Mucosa of stomach (tissue), 1 donor: Measurements from ENCODE around the gene TEX2.

Source experiments
- H3K27me3 ChIP-seq: one replicate; pipeline ENCODE4 v1.7.0; 2013; ENCODE audit warnings: mild to moderate bottlenecking, low read length; ENCODE audit not compliant: control insufficient read depth, insufficient read depth
- H3K36me3 ChIP-seq: one replicate; pipeline ENCODE4 v1.7.0; 2013; ENCODE audit warnings: low read length; ENCODE audit not compliant: control insufficient read depth, insufficient read depth
- H3K4me1 ChIP-seq: one replicate; pipeline ENCODE4 v1.7.0; 2013; ENCODE audit warnings: mild to moderate bottlenecking, low read length; ENCODE audit not compliant: control insufficient read depth, insufficient read depth
- H3K4me3 ChIP-seq: one replicate; pipeline ENCODE4 v1.7.0; 2013; ENCODE audit warnings: low read length
- H3K9ac ChIP-seq: one replicate; pipeline ENCODE4 v1.7.0; 2013; ENCODE audit warnings: mild to moderate bottlenecking, low read length, moderate library complexity
- H3K9me3 ChIP-seq: one replicate; pipeline ENCODE4 v1.7.0; 2013; ENCODE audit warnings: mild to moderate bottlenecking, low read length, moderate library complexity; ENCODE audit not compliant: control insufficient read depth
- donor health status: Pancreatic carcinoma.

Gene TEX2

DNA sequence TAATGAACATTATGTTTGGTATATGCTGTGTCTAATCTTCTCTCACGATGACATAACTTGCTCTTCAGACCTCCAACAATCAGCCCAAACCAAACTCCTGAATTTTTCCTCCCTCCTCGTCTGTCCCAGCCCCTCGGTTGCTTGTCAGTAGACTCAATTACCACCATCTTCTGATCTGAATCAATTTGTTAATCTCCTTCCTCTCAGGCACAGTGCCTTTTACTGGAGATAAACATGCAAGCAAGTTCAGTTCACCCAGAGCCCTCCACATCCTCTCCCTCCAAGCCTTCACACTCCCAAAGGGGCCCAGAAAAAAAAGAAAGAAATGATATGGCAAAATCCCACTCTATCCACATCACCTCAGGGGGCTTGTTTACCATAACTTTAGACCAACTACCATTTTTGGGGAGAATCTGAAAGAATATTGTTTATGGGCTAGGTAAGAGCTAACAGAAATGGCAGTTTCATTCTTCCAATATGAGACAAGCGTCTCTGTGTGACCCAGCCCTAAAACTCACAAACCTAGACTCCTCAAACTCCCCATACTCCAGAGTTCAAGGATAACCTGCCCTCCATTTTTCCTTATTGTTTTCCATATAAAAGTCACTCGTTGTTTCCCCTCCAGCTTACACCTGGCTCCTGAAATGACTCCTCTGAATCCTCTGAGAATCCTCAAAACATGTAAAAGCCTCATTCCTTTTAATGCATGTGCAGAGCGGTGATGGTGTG, 1.5 kb downstream of the TEX2 start:
- H3K9ac ChIP-seq, result peak overlapping the region; percentile 69
- peaks cover 5% of the 10 kb centered on the region for H3K27me3 ChIP-seq
- H3K36me3 ChIP-seq, result no peaks in the 10 kb centered on the region
- H3K4me1 ChIP-seq, result peaks cover 11% of the 10 kb centered on the region
- H3K4me3 ChIP-seq, result peak overlapping the region; percentile 53
- no peaks in the 10 kb centered on the region for H3K9me3 ChIP-seq

DNA sequence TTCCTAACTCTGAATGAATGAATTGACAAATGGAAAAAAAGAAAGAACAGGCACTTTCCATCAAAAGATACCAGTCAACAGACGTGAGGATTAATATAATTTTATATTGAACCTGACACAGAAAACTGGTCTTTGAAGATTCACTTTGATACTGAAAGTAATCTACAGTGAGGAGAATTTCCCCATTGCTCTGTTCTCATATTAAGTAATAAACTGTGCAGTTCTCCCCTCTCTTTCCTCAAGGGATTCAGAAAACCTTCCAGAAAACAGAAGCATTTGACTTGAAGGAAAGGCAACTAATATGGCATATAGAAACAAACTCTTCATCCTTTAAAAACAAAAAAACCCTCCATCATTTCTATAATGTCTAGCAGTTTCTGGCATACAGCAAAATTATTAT, 2.2 kb downstream of the TEX2 start:
- H3K4me1 ChIP-seq, result peaks cover 11% of the 10 kb centered on the region
- H3K4me3 ChIP-seq, result no peak overlapping the region

GRCh38 chr17:64259922-64260321, 3.1 kb downstream of the TEX2 start:
- Histone ChIP-seq H3K27me3 (no peaks in the 10 kb centered on the region), H3K9me3 (no peaks in the 10 kb centered on the region), H3K4me1 (peaks cover 11% of the 10 kb centered on the region), H3K36me3 (no peaks in the 10 kb centered on the region), H3K4me3 (no peak overlapping the region), H3K9ac (no peak overlapping the region)

More for the DNA sequence above, 2.2 kb downstream of the TEX2 start:
- Histone ChIP-seq H3K36me3 (no peaks in the 10 kb centered on the region), H3K9ac (no peak overlapping the region), H3K27me3 (no peaks in the 10 kb centered on the region), H3K9me3 (no peaks in the 10 kb centered on the region)

GRCh38 chr17:64259426-64259825, 3.6 kb downstream of the TEX2 start:
- H3K9ac ChIP-seq, result no peak overlapping the region
- H3K4me1 ChIP-seq, result peaks cover 11% of the 10 kb centered on the region
- no peak overlapping the region for H3K4me3 ChIP-seq
- H3K36me3 ChIP-seq, result no peaks in the 10 kb centered on the region
- H3K9me3 ChIP-seq, result no peaks in the 10 kb centered on the region
- no peaks in the 10 kb centered on the region for H3K27me3 ChIP-seq

GRCh38 chr17:64256913-64257807, 5.9 kb downstream of the TEX2 start:
- peaks cover 10% of the 10 kb centered on the region for H3K4me1 ChIP-seq
- no peaks in the 10 kb centered on the region for H3K9me3 ChIP-seq
- no peaks in the 10 kb centered on the region for H3K36me3 ChIP-seq
- H3K27me3 ChIP-seq, result no peaks in the 10 kb centered on the region
- H3K4me3 ChIP-seq, result no peak overlapping the region
- no peak overlapping the region for H3K9ac ChIP-seq

GRCh38 chr17:64255764-64256163, 7.3 kb downstream of the TEX2 start:
- Histone ChIP-seq H3K4me1 (no peaks in the 10 kb centered on the region), H3K9me3 (no peaks in the 10 kb centered on the region), H3K9ac (no peak overlapping the region)

GRCh38 chr17:64254755-64255154, 8.3 kb downstream of the TEX2 start:
- Histone ChIP-seq H3K9me3 (no peaks in the 10 kb centered on the region), H3K4me3 (no peak overlapping the region), H3K4me1 (no peaks in the 10 kb centered on the region)

More at GRCh38 chr17:64255764-64256163, 7.3 kb downstream of the TEX2 start:
- Histone ChIP-seq H3K4me3 (no peak overlapping the region), H3K27me3 (no peaks in the 10 kb centered on the region), H3K36me3 (no peaks in the 10 kb centered on the region)

GRCh38 chr17:64253470-64253869, 9.6 kb downstream of the TEX2 start:
- no peak overlapping the region for H3K9ac ChIP-seq
- H3K9me3 ChIP-seq, result no peaks in the 10 kb centered on the region
- no peaks in the 10 kb centered on the region for H3K36me3 ChIP-seq
- no peaks in the 10 kb centered on the region for H3K4me1 ChIP-seq
- H3K27me3 ChIP-seq, result no peaks in the 10 kb centered on the region
- H3K4me3 ChIP-seq, result no peak overlapping the region

More at GRCh38 chr17:64254755-64255154, 8.3 kb downstream of the TEX2 start:
- H3K36me3 ChIP-seq, result no peaks in the 10 kb centered on the region
- H3K9ac ChIP-seq, result no peak overlapping the region
- no peaks in the 10 kb centered on the region for H3K27me3 ChIP-seq

DNA sequence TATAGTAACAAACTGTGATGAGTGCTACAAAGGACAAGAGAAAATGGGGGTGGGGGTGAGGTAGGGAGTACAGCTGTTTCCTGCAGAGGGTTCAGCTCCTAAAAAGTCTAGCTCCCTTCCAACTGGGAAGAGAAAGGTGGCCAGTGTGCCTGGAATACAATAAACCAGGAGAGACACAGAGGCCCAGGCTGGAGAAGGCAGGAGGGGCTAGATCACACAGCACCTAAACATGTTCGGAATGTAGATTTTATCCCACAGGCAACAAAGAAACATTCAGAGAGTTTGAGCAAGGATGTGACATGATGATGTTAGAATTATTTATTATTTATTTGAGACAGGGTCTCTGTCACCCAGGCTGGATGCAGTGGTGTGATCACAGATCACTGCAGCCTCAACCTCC, 10.2 kb downstream of the TEX2 start:
- Histone ChIP-seq H3K4me3 (no peak overlapping the region), H3K27me3 (no peaks in the 10 kb centered on the region), H3K9ac (no peak overlapping the region), H3K4me1 (no peaks in the 10 kb centered on the region), H3K9me3 (no peaks in the 10 kb centered on the region), H3K36me3 (no peaks in the 10 kb centered on the region)

DNA sequence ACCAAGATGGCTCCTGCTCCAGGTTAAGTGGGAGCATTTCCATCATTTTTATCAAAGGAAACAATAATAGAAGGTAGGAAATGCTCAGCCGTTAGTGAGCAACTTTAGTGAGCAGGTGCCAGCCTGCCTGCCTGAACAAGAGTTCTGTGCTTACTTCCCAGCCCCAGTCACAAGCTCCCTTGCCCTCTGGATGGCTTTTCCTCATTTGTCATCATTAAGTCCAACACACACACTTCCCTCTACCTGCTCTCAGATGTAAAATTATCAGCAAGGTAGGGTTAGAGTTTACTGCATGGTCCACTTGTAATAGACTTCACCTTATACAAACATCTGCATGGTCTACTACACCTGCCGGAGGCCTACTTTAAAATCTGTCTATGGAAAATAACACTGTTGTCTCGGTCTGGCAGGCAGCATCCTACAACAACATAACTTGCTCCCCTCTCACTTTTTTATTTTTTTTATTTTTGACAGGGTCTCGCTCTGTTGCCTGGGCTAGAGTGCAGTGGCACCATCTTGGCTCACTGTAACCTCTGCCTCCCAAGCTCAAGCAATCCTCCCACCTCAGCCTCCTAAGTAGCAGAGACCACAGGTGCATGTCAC, 12.7 kb downstream of the TEX2 start:
- no peak overlapping the region for H3K4me3 ChIP-seq
- H3K9me3 ChIP-seq, result no peaks in the 10 kb centered on the region
- H3K36me3 ChIP-seq, result no peaks in the 10 kb centered on the region
- H3K27me3 ChIP-seq, result no peaks in the 10 kb centered on the region
- no peak overlapping the region for H3K9ac ChIP-seq
- no peaks in the 10 kb centered on the region for H3K4me1 ChIP-seq

DNA sequence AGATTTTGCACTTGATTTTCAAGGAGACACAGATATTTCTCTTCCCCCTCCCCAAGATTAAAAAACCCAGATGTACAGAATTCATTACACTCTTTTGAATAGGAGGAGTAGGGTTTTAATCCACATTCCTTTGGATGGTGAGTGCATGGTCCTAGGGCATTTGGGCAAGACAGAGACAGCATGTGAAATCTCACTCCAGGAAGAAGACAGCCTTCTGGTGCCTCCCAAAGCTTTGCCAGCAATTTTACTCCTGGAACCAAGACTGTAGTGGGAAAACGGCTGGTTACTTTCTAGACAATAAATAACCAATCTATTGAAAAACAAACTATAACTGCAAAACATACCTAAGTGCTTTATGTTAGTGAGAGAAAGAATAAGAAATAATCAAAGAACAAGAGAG, 15.2 kb downstream of the TEX2 start:
- H3K9me3 ChIP-seq, result no peaks in the 10 kb centered on the region
- H3K4me1 ChIP-seq, result no peaks in the 10 kb centered on the region
- no peak overlapping the region for H3K4me3 ChIP-seq
- no peaks in the 10 kb centered on the region for H3K36me3 ChIP-seq
- H3K27me3 ChIP-seq, result no peaks in the 10 kb centered on the region
- H3K9ac ChIP-seq, result no peak overlapping the region
